Stimulated activated CD8-positive, alpha-beta memory T cell treated with anti-CD3 and anti-CD28 coated beads, Interleukin-7, amount 100 ng/mL, for 1 hour (primary cell): Measurements from ENCODE around the gene C1QL3.

Experiments
- DNase-seq, 2 donors: peaks; one replicate each; pipeline ENCODE4 v3.0.0-alpha.2; 2020; ENCODE audit warnings: low read depth in 2 of 2

The C1QL3 gene

DNA sequence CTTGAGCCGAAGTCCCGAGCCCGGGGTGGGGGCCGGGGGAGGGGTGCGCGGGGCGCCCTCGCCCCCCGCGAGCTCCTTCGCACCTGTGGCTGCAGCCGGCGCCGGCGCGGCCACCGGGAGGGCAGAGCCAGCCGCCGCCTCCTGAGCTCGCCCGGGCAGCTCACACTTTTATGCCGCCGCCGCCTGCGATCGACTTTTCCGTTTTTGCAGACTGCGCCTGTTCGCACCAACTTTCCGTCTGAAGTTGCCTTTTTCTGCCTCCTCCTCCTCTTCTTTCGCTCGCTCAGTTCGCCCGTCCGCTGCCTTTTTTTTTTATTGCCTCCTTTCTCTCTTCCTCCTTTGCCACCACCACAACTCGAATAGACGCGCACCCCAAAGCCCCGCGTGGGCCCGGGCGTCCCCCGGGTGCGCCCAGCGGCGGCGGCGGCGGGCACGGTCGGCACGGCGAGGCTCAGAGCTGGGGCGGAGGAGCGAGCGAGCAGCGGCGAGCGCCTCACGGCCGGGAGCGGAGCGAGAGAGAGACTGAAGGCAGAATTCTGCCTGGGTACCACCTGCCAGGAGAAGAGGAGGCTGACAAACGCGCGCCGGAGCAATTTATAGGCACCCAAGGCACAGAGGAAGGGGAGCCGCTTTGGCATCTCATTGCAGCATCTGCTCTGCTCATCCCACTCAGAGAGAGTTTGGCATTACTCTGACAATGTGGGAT lies at the start of gene C1QL3:
Gene C1QL3, minus strand, starts transcription at position 569 of the 706 bp plus-strand sequence. CDS start 814 bp downstream, outside the sequence.
- DNase-seq, result no peak

DNA sequence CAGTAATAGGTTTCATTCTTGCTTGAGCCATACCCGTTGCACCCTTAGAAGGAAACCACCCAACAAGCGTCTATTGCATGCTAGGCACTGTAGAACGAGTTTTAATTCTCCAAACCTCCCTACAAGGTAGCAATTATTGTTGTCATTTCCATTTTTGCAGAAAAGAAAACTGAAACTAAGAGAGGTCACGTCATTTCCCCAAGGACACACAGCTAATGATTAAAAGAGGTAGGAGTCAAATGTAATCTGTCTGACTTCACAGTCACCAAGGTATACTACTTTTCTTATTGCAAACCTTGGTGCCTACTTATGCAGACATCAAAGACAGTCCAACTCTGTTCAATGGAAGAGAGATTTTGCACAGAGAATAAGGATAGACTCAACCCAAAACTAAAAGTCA lies 49.1 kb upstream of the C1QL3 start:
- DNase-seq, result no peak

GRCh38 chr10:16566202-16566805 lies 44.6 kb upstream of the C1QL3 start:
- DNase-seq, result no peak

- no peak for DNase-seq
Measured at GRCh38 chr10:16565604-16566003, 43.9 kb upstream of the C1QL3 start.

DNA sequence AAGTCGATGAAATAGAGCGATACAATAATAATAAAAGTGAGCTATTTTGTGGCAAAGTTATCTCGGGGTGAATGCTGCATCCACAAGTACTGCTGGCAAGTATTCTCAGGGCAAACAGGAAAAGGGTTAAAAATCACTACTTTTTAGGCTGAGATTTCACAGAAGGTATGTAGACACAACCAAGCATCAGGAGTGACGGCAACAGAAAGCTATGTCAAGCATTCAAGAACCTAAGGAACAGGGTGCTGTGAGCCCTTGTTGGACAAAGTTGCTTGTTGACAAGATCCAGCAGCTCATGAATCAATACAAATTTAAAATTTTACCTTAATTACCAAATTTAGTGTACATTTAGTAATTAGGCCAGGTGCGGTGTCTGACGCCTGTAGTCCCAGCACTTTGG lies 41.2 kb upstream of the C1QL3 start:
- no peak for DNase-seq

DNA sequence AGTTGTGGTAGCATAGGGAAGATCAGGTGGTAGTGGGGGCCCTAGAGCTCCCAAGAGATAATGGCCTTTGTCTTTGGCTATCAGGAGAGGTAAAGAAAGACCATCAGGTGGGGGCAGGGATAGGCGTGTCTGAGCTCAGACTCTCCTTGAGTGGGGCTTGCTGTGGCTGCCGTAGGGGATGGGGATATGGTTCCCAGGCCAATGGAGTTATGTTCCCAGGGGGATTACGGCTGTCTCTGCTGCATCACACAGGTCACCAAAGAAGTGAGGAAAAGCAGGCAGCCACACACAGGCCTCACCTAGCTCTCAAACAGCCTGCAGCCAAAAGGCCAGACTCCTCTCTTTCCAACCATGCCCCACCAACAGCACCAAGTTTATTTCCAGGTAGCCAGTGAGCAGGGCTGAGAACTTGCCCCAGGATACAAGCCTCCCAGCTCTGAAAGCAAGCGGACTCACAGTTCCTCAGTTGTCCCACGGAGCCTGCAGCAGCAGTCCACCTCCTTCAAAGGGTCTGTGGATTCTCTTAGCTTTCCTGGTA lies 37.6 kb upstream of the C1QL3 start:
- DNase-seq, result no peak

GRCh38 chr10:16547973-16548372 lies 26.3 kb upstream of the C1QL3 start:
- no peak for DNase-seq

GRCh38 chr10:16545116-16545736 lies 23.5 kb upstream of the C1QL3 start:
- DNase-seq, result no peak

DNA sequence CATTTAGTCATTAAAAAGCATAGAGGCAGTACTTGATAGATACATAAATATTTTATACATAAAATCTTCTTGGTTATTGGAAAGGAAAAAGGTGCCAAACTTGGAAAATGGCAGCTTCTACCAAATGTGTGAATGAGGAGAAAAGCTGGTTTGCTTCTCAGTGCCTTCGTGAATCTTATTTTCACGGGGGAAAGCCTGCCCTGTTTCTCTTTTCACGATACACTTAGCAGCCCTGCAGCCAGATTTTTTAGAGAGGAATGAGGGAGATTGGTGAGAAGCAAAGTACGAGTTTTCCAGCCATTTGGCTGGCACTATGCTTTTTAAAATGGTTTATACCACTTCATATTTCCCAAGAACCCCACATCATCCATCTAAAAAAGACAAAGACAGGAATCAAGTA lies 22.9 kb upstream of the C1QL3 start:
- DNase-seq, result no peak

GRCh38 chr10:16544099-16544498 lies 22.4 kb upstream of the C1QL3 start:
- no peak for DNase-seq

DNA sequence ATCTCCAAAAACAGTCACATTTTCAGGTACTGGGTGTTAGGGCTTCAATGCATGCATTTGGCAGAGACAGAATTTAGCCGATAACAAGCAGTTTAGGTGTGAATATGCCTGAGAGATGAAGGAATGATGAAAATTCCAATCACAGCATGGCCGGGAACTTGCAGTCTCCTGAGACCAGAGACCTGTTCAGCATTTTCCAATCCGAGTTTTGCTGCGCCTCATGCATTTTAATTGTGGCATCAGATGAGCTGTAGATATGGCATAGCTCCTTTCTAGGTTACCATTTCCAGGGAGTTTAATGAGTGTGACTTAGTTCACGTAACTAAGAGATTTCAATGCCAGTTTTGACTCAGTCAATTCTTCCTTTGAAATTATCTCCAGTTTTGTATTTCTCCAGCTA lies 14.5 kb upstream of the C1QL3 start:
- DNase-seq, result no peak

GRCh38 chr10:16529853-16530252 lies 8.2 kb upstream of the C1QL3 start:
- no peak for DNase-seq

GRCh38 chr10:16527452-16527851 lies 5.8 kb upstream of the C1QL3 start:
- no peak for DNase-seq

DNA sequence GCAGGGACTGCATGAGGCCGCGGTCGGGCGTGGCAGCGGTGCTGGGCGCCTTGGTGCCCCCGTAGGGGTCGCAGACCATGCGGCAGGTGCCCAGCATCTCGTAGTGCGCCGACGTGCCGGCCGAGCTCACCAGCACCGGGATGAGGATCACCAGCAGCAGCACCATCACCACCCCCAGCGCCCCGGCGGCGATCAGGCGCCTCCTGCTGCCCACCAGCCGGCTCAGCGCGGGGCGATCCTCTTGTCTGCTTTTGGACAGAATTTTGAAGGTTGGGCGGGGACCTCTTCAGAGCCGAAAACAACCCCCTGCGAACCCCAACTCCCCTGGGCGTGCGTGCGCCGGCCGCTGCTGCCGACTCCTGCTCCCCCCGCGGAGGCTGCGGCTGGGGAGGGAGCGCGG lies 779 bp downstream of the C1QL3 start:
- no peak for DNase-seq

DNA sequence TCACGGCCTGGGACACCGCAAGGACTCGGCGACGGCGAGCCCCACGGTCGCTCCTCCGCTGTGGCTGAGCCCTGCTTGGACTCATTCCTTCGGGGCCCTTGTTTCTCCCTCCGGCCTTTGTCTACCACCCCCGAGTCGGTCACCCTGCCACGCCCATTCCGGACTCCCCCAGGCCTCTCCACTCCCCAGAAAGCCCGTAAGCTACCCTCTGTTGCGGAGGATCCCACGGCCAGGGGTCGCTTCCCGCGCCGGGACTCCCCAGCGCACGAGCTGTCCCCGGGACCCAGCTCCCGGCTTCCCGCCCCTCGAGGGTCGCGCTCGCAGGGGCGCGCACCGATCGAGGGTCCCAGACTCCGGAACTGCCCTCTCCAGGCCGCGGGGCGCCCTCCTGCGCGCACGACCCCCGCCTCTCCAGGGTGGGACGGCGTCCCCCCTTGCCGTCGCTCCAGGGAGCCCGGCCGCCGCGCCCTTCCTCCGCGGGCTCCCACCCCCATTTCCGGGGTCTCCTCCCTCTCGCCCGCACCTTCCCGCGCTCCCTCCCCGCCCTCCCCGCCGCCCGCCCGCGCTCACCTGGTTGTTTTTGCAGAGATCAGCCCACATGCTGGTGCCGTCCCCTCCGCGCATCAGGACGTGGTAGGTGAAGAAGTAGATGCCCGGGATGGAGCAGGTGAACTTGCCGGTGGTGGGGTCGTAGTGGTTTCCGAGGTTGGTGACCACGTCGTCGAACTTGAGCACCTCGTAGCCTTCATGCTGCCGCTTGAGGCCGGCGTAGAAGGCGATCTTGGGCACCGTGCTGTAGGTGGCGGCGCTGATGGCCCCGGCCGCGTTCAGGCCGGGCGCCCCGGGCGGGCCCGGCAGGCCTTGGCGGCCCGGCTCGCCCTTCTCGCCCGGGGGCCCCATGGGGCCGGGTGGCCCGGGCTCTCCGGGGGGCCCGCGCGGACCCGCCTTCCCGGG lies 1.5 kb downstream of the C1QL3 start:
- DNase-seq, result no peak

DNA sequence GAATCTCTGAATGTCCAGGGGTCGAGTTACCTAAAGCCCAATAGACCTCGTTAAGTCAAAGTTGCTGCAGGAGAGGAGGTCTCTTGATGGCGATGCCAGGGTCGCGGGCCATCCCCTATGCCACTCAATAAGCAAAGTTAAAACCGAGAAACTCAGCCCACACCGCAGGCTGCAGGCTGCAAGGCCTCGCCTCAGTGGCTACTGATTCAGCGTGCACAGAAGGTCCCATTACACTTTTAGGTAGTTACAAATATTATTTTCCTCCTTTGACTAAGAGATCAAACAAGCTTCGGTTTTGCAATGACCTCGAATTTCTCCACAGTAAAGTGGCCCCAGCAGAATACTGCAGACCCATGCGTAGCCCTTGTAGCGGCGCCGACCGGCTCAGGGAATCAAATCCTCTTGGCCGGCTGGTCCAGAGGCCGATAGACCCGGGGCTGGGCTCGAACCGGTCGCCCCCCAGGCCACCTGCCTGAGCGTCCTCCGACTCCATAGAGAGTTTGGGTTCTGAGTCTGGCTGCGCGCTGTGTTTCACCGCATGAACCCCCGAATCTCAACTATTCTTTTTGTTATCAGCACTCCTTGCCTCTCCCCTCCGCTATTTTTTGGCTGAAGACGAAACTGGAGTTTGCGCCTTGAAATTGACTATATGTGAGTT lies 2.3 kb downstream of the C1QL3 start:
- no peak for DNase-seq

GRCh38 chr10:16518822-16519221 lies 2.9 kb downstream of the C1QL3 start:
- no peak for DNase-seq

DNA sequence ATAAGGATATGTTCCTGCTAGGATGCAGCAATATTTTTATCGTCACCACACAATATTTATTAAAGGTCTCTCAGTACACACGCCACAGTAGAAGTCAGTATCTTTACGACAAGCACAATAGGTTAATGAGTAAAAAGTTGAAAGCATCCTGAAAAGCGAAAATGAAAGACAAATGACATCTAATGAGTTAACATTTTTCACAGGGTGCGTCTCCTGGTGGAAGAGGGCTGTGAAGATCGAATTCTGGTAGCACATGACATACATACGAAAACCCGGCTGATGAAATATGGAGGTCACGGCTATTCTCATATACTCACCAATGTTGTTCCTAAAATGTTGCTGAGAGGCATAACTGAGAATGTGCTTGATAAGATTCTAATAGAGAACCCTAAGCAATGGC lies 10.8 kb downstream of the C1QL3 start:
- DNase-seq, result no peak

DNA sequence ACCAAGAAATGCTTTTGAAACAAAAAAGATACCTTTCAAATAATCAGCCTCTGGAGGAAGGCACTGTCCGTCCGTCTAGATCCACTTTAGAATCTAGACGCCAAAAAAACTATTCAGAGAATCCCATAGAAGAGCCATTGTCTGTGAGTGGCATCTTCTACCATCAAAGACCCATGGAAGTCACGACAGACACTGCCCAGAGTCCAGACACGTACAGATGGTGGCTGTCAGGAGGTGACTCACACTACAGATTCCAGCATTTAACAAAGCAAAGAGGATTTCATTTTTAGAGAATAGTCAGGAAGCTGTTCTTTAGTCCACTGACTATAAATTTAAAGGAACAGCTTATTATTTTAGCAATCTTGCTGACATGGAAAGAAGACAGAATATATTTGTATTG lies 11.7 kb downstream of the C1QL3 start:
- no peak for DNase-seq

GRCh38 chr10:16505161-16505560 lies 16.5 kb downstream of the C1QL3 start:
- DNase-seq, result no peak

DNA sequence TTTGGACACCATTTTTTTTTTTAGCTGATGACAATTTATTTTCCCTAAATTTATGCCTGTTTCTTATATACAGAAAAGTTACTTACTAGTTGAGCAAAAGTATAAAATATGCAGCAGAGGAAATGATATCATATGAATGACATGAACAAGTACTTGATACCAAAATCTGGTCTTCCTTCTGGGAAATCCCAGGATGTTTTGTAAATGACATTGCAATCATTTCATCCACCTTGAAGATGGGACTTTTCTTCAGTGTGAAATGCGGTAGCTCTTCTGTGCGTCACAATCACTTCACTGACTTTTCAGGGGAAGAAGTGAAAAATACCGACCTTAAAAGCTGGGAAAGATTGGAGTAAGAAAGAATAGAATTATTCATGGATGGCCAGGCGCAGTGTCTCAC lies 23.8 kb downstream of the C1QL3 start:
- DNase-seq, result no peak
